IPS-18a (cell line): ENCODE measurements around the gene ZNF488.

ENCODE experiments used
- H3K27ac ChIP-seq: one replicate; pipeline ENCODE4 v1.5.1; 2013; ENCODE audit warnings: low read length
- H3K27me3 ChIP-seq: one replicate; pipeline ENCODE4 v1.6.1; 2013; ENCODE audit warnings: mild to moderate bottlenecking, low read length; ENCODE audit not compliant: control insufficient read depth, insufficient read depth
- H3K36me3 ChIP-seq: one replicate; pipeline ENCODE4 v1.6.1; 2013; ENCODE audit warnings: low read depth, low read length; ENCODE audit not compliant: control insufficient read depth
- H3K4me1 ChIP-seq: one replicate; pipeline ENCODE4 v1.6.1; 2013; ENCODE audit warnings: low read depth, low read length; ENCODE audit not compliant: control insufficient read depth
- H3K4me3 ChIP-seq: one replicate; pipeline ENCODE4 v1.5.1; 2013; ENCODE audit warnings: low read length
- H3K9ac ChIP-seq: one replicate; pipeline ENCODE4 v1.6.1; 2013; ENCODE audit warnings: mild to moderate bottlenecking, low read length, moderate library complexity
- H3K9me3 ChIP-seq: one replicate; pipeline ENCODE4 v1.6.1; 2013; ENCODE audit warnings: low read depth, low read length; ENCODE audit not compliant: control insufficient read depth

Gene ZNF488

DNA sequence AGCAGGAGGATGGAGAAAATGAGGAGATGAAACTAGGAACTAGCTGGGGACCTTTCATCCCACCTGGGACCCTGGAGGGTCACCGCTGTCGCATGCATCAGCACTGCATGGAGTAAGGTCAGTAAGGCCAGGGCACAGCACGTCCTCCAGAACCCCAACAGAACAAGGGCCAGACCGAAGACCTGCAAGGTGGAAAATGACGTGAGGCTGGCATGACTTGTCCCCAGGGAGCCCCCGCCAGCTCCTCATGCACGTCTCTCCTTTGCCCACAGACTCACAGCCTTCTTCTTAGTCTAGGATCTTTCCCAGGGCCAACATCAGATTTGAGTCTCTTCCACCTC lies 4.7 kb downstream of the ZNF488 start:
- Histone ChIP-seq H3K4me1 (peaks cover 20% of the 10 kb centered on the region), H3K36me3 (no peaks in the 10 kb centered on the region), H3K27ac (no peak overlapping the region), H3K9me3 (no peaks in the 10 kb centered on the region), H3K9ac (no peak overlapping the region), H3K4me3 (no peak overlapping the region), H3K27me3 (peaks cover 13% of the 10 kb centered on the region)

DNA sequence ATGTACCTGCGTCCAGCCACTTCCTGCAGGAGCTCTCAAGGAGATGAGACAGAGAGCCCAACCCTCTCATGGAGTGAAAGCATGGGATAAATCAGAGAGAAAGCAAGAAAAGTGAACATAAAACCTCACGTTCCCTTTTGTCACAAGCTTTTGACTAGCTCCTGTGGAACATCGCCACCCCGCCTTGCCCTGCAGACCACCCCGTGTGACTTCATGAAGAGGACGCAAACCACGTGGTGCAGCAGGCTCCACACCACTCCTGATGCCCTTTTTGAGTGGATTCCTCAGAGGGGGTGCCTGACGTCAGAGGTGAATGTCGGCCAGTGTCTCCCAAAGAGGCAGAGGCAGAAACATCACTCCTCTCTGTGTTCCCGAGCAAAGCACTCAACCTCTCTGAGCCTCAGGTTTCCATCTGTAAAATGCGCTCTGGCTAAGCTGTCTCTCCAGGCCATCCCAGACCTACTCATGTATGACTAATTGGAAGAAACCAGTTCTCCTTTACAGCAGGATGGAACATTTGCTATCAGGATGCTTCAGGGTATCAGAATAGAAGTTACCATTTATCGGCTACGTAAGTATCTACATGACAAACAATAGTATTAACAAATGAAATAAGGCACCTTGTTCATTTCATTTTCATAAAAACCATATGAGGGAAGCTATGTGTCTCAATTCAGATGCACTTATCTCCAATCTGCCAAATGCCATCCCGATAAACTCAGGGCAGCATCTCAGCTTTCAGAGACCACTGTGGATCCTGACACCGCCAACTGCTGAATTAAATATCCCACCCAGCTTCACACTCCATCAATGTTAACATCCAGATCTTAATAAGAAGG lies 5.3 kb downstream of the ZNF488 start:
- Histone ChIP-seq H3K4me3 (no peak overlapping the region), H3K27ac (no peak overlapping the region), H3K9me3 (no peaks in the 10 kb centered on the region), H3K36me3 (no peaks in the 10 kb centered on the region), H3K9ac (no peak overlapping the region), H3K4me1 (peaks cover 20% of the 10 kb centered on the region), H3K27me3 (peaks cover 10% of the 10 kb centered on the region)

DNA sequence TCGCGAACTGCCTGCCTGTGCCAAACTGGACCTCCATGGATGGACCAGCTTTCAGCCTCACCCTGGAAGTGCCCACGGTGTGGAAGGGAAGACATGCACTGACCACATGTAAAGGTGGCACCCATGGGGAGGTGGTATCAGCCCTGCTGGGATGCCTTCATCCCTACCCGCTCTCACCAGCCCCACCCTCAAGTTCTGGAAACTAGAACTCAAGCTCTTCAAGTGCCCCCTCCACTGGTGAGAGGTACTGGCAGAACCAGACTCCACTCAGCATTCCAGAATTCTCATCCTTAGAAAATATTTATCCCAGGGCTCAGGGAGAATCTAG lies 5.9 kb downstream of the ZNF488 start:
- H3K36me3 ChIP-seq: no peaks in the 10 kb centered on the region
- no peak overlapping the region for H3K27ac ChIP-seq
- peaks cover 15% of the 10 kb centered on the region for H3K4me1 ChIP-seq
- peaks cover 3% of the 10 kb centered on the region for H3K27me3 ChIP-seq
- H3K9ac ChIP-seq: no peak overlapping the region
- no peak overlapping the region for H3K4me3 ChIP-seq
- no peaks in the 10 kb centered on the region for H3K9me3 ChIP-seq

DNA sequence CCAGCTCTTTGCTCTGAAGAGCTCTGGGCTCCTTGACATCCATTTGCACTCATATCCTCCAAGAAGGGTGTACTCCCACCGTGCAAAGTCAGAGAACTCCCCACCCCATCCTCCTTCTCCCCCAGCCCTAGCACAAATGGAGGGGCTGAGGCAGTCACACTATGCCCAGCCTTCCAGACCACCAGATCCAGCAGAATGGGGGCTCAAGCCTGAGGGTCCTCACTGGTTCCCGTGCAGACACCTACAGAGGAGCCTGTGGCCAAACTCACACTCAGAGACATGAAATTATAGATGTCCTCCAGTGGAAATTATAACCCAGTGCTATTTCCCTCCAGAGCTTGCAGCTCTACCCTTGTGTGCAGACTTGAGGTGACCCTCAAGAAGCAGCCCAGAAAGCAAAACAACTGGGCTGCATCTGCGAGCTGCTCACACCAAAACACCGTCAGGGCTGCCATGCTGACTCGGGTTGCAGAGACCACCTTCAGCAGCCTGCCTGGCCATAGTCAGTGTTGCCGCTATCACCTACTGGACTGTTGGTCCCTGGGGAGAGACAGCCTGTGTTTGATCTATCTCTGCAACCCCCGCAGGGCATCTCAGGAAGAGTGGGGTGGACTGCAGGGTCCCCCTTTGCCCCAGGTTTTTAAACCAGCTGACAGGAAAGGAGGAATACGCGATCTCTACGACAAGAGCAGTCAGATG lies 7.4 kb downstream of the ZNF488 start:
- no peaks in the 10 kb centered on the region for H3K36me3 ChIP-seq
- H3K4me1 ChIP-seq: peaks cover 6% of the 10 kb centered on the region

DNA sequence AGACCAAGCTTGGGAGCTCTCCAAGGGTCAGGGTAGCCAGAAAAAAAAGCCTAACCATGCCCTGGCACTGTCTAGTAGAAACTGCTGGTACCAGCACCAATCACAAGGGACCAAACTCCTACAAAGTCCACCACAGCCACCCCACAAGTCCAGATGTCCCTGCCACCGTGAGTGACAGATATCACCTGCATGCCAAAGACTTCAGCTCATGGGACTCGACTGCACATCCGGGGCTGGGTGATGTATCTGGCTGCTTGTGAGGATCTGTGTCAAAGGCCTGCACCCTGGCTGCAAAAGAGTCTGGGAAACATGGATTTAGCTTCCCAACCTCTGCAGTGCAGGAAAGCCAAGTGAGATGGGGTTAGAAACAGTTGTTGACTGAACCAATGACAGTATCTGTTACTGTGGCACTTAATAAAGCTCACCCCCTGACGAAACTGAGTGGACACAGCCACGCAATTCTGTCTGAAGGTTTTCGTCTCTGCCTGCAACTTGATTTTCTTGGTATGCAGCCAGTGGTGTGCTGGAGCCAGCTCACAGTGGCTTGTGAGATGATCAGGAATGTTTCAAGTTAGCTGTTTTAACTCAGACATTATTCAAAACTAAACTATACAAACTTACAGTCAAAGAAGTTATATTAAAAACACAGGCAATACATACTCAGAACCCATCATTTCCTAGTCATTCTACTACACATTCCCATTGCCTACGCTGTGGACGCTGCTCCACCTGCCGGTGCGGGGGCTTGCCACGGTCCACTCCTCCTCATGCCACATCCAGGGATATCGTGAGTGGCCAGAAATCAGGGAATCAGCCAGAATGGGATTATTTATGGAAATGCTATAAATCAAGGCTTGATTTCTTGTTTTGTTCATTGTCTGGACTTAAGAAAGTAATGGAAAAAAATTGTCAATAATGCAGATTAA lies 9.2 kb downstream of the ZNF488 start:
- Histone ChIP-seq H3K4me1 (peaks cover 4% of the 10 kb centered on the region), H3K4me3 (no peak overlapping the region), H3K36me3 (no peaks in the 10 kb centered on the region), H3K27me3 (no peaks in the 10 kb centered on the region), H3K9ac (no peak overlapping the region), H3K9me3 (no peaks in the 10 kb centered on the region), H3K27ac (no peak overlapping the region)

More for the DNA sequence above, 7.4 kb downstream of the ZNF488 start:
- H3K27ac ChIP-seq: no peak overlapping the region
- H3K27me3 ChIP-seq: no peaks in the 10 kb centered on the region
- no peak overlapping the region for H3K4me3 ChIP-seq
- H3K9ac ChIP-seq: no peak overlapping the region
- H3K9me3 ChIP-seq: no peaks in the 10 kb centered on the region

DNA sequence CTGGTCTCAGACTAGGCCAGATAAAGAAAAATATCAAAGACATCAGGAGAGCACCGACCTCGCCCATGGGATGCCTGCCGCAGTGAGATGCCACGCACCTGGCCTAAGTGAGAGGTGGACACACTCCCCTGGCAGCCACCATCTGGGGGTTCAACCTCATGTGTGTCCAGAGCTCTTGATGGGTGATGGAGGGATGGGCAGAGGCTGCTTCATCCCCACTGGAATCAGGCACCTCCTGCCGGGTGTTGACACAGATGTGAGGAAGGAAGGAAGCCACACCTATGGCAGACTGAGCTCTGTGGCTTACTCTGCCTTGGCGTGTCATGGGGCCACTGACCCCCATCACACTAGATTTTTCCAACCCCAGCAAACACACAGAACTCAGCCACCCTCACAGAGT lies 11.4 kb downstream of the ZNF488 start:
- no peaks in the 10 kb centered on the region for H3K9me3 ChIP-seq
- H3K4me3 ChIP-seq: no peak overlapping the region
- no peaks in the 10 kb centered on the region for H3K27me3 ChIP-seq
- H3K27ac ChIP-seq: no peak overlapping the region
- H3K4me1 ChIP-seq: peaks cover 4% of the 10 kb centered on the region
- H3K9ac ChIP-seq: no peak overlapping the region
- H3K36me3 ChIP-seq: no peaks in the 10 kb centered on the region

DNA sequence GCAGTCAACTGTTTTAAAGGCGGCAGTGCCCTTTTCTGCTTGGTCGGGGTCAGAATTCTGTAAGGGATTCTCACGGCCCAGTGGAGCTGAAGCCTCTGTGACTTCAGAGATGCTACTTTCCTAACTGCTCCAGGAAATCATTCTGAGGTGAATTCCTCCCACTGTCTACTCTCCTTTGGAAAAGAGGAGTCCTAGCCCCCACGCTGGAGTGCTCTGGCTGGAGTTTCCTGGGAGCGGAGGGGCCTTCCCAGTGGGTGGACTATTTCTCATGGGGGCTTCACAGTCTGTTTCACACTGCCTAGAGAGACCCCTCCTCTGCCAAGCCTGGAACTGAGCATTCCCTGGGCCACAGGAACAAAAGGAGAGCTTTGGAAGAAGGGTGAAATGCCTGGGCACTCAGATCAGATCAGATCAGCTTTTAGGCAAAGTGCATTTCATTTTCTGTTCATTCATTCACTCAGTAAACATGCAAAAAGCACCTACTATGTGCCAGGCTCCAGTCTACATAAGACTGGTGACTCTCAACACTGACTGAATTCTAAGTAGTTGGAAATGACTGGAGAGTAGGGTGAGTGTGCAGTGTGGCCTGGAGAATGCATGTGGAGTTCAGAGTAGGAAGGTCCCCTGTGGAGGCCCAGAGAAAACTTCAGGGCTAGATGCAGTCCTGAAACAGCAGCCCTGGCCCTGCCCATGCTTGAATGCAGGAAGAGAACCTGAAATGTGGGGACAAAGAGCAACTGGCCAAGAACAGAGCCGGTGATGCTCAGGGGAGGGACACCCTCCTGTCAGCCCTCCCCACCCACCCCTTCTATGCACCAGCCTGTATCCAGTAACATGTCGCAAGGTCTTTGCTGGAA lies 12.2 kb downstream of the ZNF488 start:
- peaks cover 4% of the 10 kb centered on the region for H3K4me1 ChIP-seq
- no peak overlapping the region for H3K27ac ChIP-seq
- H3K4me3 ChIP-seq: no peak overlapping the region
- no peak overlapping the region for H3K9ac ChIP-seq
- H3K27me3 ChIP-seq: no peaks in the 10 kb centered on the region
- no peaks in the 10 kb centered on the region for H3K36me3 ChIP-seq
- no peaks in the 10 kb centered on the region for H3K9me3 ChIP-seq

DNA sequence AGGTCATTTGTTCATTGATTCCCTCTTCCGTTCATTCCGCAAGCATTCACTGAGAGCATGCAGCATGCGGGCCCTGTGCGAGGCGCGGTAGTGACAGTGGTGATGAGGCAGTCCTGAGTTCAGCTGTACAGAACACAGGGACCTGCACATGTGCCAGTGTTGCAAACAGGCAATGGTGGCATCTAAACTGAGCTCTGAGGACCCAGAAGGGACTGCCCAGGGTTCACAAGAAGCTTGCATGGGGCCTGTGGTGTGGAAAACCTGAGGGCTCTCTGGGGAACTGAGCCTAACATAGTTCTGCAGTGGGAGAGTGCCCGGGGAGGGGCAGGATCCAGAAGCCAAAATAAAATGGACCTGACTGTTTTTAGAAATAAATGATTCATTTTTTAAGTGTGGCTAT lies 13.2 kb downstream of the ZNF488 start:
- H3K4me3 ChIP-seq: no peak overlapping the region
- H3K4me1 ChIP-seq: peaks cover 4% of the 10 kb centered on the region
- H3K36me3 ChIP-seq: no peaks in the 10 kb centered on the region
- no peaks in the 10 kb centered on the region for H3K27me3 ChIP-seq
- H3K27ac ChIP-seq: no peak overlapping the region
- H3K9me3 ChIP-seq: no peaks in the 10 kb centered on the region
- H3K9ac ChIP-seq: no peak overlapping the region

DNA sequence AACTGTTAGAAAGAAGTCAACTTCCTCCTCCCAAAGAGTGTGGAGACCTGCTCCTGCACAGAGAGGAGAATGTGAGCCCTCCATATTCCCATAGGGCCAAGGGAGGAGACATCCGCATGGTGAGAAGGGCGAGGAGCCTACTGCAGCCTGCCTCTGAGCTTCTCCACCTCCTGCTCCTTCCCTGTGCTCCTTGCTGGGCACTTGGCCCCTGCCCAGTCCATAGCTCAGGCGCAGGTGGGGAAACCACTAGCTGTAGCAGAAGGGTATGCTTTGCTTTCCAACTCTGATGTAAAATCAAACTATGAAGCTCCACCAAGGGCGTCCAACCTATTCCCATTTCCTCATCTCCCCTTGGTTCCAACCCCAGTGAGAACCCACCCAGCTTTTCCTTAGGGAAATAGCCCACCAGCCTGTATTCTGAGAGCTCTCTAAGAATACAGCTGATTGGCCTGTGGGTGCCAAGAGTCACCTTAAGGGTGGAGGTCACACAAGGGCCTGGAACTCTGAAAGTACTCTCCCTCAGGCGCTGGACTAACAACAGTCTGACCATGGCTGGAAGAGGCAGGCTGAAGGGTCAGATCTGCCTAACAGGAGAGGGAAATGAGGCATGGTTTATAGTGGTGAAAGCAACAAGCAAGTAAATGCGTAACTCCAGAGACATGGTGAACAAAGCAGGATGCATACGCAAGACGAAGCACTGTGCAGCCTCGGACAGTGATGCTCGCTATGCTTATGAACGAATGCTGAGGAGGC lies 13.9 kb downstream of the ZNF488 start:
- Histone ChIP-seq H3K9ac (no peak overlapping the region), H3K27ac (no peak overlapping the region), H3K27me3 (no peaks in the 10 kb centered on the region), H3K4me1 (peaks cover 4% of the 10 kb centered on the region), H3K4me3 (no peak overlapping the region), H3K36me3 (no peaks in the 10 kb centered on the region), H3K9me3 (no peaks in the 10 kb centered on the region)

DNA sequence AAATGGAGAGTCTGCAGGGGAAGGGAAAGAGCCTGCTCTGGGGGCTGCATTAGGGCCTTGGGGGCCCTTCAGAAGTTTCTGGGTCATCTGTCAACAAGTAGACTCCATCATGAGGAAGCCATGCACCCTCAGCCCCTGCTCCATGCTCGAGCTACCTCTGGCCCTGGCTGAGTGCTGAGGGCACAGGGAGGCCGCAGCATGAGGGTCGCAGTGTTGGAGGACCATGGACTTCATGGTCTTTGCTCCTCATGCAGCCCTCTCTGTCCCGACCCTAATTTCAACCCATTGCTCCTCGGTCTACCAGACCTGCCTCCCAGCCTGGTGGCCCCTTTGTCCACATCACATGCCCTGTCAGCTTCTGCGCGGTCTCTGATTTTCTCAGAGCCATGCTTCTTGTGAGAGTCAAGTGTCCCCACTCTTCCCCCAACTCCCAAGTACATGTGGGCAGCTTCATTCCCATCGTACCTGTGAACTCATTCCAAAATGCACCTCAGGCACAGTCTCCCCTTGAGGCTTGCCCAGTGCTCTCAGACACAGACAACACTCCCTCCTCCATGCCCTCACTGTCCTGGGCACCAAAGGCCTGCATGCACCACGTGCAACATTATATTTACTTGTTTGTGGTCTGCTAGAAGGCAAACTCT lies 14.7 kb downstream of the ZNF488 start:
- Histone ChIP-seq H3K9ac (no peak overlapping the region), H3K4me1 (peaks cover 4% of the 10 kb centered on the region), H3K27ac (no peak overlapping the region), H3K36me3 (no peaks in the 10 kb centered on the region), H3K9me3 (no peaks in the 10 kb centered on the region), H3K4me3 (no peak overlapping the region), H3K27me3 (no peaks in the 10 kb centered on the region)
